Muscle of leg (tissue), 11 donors: Measurements from ENCODE around the gene LARGE1. TPM values are rescaled to one million over a fixed set of nuclear protein-coding genes. Genes with fewer than 3 reads are reported as not detected.
A peak's percentile ranks its signal among the peaks of the same experiment; 100 is the strongest.

ENCODE experiments used
- DNase-seq: peaks from one replicate; pipeline ENCODE4 v3.0.0; 2013
- H3K27ac ChIP-seq: one replicate; pipeline ENCODE4 v1.5.1; 2013; ENCODE audit warnings: mild to moderate bottlenecking, low read length, control low read depth
- H3K27me3 ChIP-seq: one replicate; pipeline ENCODE4 v1.6.1; 2013; ENCODE audit warnings: low read length; ENCODE audit not compliant: control insufficient read depth, insufficient read depth
- H3K36me3 ChIP-seq: one replicate; pipeline ENCODE4 v1.6.1; 2013; ENCODE audit warnings: low read length; ENCODE audit not compliant: control insufficient read depth, insufficient read depth
- H3K4me1 ChIP-seq: one replicate; pipeline ENCODE4 v1.6.1; 2013; ENCODE audit warnings: low read length; ENCODE audit not compliant: control insufficient read depth, insufficient read depth
- H3K4me3 ChIP-seq: one replicate; pipeline ENCODE4 v1.5.1; 2013; ENCODE audit warnings: low read length, control low read depth
- H3K9me3 ChIP-seq: replicated peaks from 2 replicates; pipeline ENCODE4 v1.6.1; 2013; ENCODE audit warnings: low read depth, low read length; ENCODE audit not compliant: control insufficient read depth
- WGBS: methylation state at CpG from one replicate; pipeline ENCODE4 v1.1.5; 2013; ENCODE audit warnings: missing lambda C conversion rate; ENCODE audit not compliant: insufficient coverage; 5-methylcytosine and 5-hydroxymethylcytosine counted together
- polyA plus RNA-seq, 8 donors: library from polyadenylated mRNA; unstranded; fragments of 120-200 nt; gene quantifications; one replicate each; pipeline versions ENCODE4 v1.2.1 to v1.2.3, GENCODE V29; 2013; ENCODE audit warnings: inconsistent platforms in 1 of 8, low replicate concordance in 1 of 8; ENCODE audit not compliant: insufficient read length in 8 of 8, insufficient read depth in 1 of 8
- total RNA-seq: library from RNA; stranded (reverse); fragments of 120-200 nt; gene quantifications from one replicate; pipeline ENCODE4 v1.2.4, GENCODE V29; 2013

Gene LARGE1
- total and polyA plus RNA-seq, 9 donors = 7.7 to 14.6 (median 10.4) TPM

DNA sequence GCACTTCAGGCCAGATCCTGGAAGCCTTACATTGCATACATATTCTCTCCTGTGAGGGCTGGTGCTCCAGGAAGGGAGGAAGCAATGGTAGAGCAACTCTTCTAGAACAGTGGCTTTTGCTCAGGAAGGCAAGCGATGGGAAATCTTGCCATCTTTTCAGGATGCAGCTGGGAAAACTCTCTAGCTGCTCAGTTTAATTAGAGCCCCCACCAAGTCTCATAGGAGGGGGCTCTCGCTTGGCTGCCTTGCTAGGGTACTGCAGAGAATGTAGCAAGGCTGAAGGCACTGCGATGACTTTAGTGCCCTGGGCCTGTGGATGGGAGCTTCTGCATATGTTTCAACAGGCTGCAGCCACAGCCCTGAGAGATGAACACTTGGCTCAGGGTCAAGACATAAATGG lies 504.9 kb downstream of the LARGE1 start:
- 89% methylated on average over 1 of the region's 3 CpGs for WGBS
- H3K27ac ChIP-seq = no peak overlapping the region
- peak; percentile 19 for DNase-seq
- H3K9me3 ChIP-seq = no peaks in the 10 kb centered on the region
- peaks cover 5% of the 10 kb centered on the region for H3K4me1 ChIP-seq
- no peak overlapping the region for H3K4me3 ChIP-seq
- no peaks in the 10 kb centered on the region for H3K27me3 ChIP-seq
- no peaks in the 10 kb centered on the region for H3K36me3 ChIP-seq

DNA sequence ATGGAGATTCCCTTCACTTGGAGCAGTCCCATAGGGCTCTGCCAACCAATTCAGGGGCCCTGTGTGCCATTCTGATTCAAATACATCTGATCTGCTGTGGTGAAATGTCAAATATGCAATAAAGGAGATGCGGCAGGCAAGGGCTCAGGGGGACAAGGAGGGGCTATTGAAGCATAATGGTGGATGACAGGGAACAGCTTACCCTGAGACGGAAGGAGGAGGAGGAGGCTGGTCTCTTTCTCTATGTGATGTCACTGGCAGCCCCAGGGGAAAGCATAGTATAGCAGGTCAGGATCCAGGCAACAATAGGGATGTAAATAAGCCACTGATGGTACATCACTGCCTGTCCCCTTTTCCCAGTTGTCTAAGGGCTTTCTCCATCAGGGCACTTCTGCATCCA lies 511.2 kb downstream of the LARGE1 start:
- peaks cover 3% of the 10 kb centered on the region for H3K4me1 ChIP-seq
- H3K4me3 ChIP-seq = no peak overlapping the region
- H3K36me3 ChIP-seq = no peaks in the 10 kb centered on the region
- no peak for DNase-seq
- H3K27me3 ChIP-seq = no peaks in the 10 kb centered on the region
- H3K27ac ChIP-seq = no peak overlapping the region
- 89% methylated on average over 2 of the region's 2 CpGs for WGBS
- no peaks in the 10 kb centered on the region for H3K9me3 ChIP-seq

DNA sequence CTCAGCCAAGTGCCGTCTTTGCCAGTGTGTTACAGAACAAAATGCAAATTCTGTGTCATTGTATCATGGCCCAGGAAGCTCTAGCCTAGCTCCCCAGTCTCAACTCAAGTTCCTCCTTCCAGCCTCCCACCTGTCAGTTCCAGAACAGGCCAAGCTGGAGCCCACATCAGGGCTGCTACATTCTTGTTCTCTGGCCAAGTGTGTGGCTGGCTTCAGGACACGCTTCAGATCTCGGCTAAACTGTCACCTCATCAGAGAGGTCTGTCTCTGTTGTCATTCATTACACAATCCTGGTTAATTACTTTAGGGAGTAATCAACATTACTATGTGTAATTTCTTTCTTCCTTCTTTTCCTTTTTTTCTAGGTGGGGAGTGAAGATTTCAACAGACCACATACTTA lies 515.1 kb downstream of the LARGE1 start:
- H3K36me3 ChIP-seq = no peaks in the 10 kb centered on the region
- no peaks in the 10 kb centered on the region for H3K27me3 ChIP-seq
- 55% methylated on average over 1 of the region's 3 CpGs for WGBS
- H3K9me3 ChIP-seq = no peaks in the 10 kb centered on the region
- H3K4me3 ChIP-seq = no peak overlapping the region
- peak; percentile 26 for DNase-seq
- H3K27ac ChIP-seq = no peak overlapping the region
- peaks cover 3% of the 10 kb centered on the region for H3K4me1 ChIP-seq

DNA sequence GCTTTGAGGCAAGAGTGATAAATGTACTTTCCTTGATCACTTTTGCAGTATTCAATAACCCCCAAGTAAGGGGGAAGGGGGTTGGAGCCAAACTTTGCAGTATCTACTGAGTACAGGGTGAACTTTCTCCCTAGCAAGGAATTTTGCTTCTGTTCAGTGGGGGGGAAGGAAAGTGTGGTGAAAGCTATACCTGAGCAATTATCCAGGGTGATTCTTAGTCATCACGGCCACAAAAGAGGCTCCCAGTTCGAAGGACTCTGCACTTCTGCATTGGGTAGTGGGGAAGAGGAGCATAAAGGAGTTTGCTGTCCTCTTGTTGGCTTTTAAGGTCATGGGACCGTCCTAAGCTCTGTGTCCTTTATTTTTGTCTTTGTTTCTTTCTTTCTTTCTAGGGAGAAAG lies 515.6 kb downstream of the LARGE1 start:
- Histone ChIP-seq H3K9me3 (no peaks in the 10 kb centered on the region), H3K36me3 (no peaks in the 10 kb centered on the region), H3K27me3 (no peaks in the 10 kb centered on the region), H3K4me1 (peaks cover 3% of the 10 kb centered on the region), H3K4me3 (no peak overlapping the region), H3K27ac (no peak overlapping the region)
- no peak for DNase-seq
- 78% methylated on average over 3 of the region's 3 CpGs for WGBS

DNA sequence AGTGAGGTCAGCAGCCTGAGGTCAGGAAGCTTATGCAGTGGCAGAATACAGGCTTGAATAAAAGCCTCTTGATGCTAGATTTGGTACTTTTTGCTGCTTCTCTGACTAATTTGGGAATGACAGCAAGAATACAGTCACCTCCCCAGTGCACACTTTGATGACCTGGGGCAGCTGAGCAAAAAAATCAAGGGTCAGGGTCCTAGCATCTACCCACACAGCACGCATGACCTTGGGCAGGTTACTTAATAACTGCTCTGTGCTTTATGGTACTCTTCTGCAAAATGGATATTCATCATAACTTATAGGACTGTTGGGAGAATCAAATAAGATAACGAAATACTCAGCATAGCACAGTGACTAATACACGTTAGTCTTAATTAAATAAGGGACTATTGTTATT lies 518.0 kb downstream of the LARGE1 start:
- H3K4me1 ChIP-seq = peaks cover 3% of the 10 kb centered on the region
- H3K27me3 ChIP-seq = no peaks in the 10 kb centered on the region
- no peaks in the 10 kb centered on the region for H3K9me3 ChIP-seq
- H3K36me3 ChIP-seq = no peaks in the 10 kb centered on the region
- WGBS = no CpG with 5 or more reads among the region's 3 CpGs
- H3K27ac ChIP-seq = no peak overlapping the region
- no peak overlapping the region for H3K4me3 ChIP-seq
- DNase-seq = no peak

DNA sequence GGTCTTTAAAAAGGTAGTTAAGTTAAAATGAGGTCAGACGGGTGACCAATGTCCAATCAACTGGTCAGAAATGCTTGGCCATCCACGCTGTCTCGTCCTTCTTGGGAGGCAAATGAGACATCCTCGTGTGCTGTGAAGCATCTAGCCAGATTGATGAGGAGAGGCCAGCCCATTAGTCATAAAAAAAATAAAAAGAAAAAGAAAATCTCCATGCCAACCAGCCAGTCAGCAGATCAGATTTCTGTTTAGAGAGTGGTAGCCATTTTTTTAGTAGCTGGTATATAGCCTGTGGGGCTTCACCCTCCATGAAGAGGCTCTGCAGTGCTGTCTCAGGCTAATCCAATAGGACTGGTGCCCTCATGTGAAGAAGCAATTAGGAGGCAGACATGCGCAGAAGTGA lies 519.0 kb downstream of the LARGE1 start:
- H3K36me3 ChIP-seq = no peaks in the 10 kb centered on the region
- 86% methylated on average over 1 of the region's 5 CpGs for WGBS
- H3K27me3 ChIP-seq = no peaks in the 10 kb centered on the region
- H3K4me1 ChIP-seq = peaks cover 3% of the 10 kb centered on the region
- H3K4me3 ChIP-seq = no peak overlapping the region
- no peak overlapping the region for H3K27ac ChIP-seq
- no peak for DNase-seq
- H3K9me3 ChIP-seq = no peaks in the 10 kb centered on the region

DNA sequence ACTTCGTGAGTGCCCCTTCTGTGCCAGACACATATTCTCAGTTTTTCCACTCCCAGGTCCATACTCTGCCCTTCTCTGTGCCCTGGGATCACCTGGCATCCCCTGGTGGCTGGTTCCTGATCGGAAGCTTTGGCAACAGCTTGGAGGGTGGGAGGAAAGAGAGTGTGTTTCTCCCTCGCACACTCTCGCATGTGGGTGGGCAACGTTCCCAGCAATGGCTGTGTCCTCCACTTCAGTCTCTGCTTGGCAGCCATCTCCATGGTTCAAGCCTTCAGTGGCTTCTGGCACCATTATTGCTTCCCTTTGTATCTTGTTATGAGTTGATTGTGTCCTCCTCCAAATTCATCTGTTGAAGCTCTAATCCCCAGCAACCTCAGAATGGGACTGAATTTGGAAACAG lies 519.4 kb downstream of the LARGE1 start:
- Histone ChIP-seq H3K9me3 (no peaks in the 10 kb centered on the region), H3K27ac (no peak overlapping the region), H3K4me3 (no peak overlapping the region), H3K4me1 (peaks cover 3% of the 10 kb centered on the region), H3K27me3 (no peaks in the 10 kb centered on the region), H3K36me3 (no peaks in the 10 kb centered on the region)
- no peak for DNase-seq
- no CpG with 5 or more reads among the region's 5 CpGs for WGBS

DNA sequence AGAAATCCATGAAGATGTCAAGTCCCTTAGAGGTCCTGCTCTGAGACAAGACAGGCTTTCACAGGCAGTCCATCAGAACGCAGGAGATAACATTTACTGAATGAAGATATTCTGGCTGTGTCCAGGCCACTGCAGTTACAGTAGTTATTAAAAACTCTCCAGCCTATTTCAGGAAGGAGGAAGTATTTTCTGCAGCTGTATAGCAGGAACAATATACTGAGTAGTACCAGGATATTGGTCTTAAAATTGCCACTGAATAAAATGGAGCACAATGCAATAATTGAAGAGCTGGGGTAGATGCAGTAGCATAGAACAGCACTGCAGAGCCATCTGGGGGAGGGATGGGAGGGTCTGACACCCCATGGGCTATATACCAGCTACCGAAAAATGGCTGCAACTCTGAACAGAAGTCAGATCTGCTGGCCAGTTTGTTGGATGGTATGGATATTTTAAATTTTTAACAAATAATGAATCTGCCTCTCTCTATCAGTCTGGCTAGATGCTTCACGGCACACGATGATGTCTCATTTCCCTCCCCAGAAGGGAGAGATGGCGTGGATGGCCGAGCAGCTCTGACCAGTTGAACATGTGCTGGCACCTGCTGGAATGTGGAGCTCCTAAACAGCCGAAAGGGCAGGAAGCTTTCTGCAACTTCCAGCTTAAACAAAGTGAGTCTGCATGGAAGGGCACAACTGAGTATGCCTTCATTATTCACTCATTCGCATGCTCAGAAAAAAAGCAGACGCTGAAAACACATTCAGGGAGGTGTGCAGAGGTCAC lies 520.0 kb downstream of the LARGE1 start:
- Histone ChIP-seq H3K4me1 (peaks cover 3% of the 10 kb centered on the region), H3K36me3 (no peaks in the 10 kb centered on the region), H3K4me3 (no peak overlapping the region), H3K9me3 (no peaks in the 10 kb centered on the region), H3K27me3 (no peaks in the 10 kb centered on the region), H3K27ac (no peak overlapping the region)
- no peak for DNase-seq
- 60% methylated on average over 1 of the region's 9 CpGs for WGBS

DNA sequence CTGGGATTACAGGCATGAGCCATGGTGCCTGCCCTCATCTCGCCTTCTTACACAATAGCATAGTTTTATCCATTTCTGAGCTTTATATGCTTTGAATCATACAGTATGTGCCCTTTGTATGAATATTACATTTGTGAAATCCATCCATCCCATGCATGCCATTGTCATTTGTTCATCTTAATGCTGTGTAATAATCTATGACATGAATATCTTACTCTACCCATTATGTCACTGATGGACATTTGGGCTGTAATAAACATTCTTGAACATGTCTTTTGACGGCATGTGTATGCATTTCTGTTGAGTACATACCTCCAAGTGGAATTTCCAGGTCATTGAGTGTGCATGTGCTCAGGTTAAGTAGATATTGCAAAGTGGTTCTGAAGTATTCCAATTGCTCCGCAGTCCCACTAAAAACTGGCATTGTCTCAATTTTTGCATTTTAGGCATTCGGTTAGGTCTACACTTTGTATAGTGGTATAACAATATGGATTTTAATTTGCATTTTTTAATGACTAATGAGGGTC lies 522.8 kb downstream of the LARGE1 start:
- DNase-seq = no peak
- Histone ChIP-seq H3K4me1 (no peaks in the 10 kb centered on the region), H3K4me3 (no peak overlapping the region), H3K36me3 (no peaks in the 10 kb centered on the region), H3K27me3 (no peaks in the 10 kb centered on the region), H3K9me3 (no peaks in the 10 kb centered on the region), H3K27ac (no peak overlapping the region)
- WGBS = 100% methylated on average over 1 of the region's 4 CpGs

DNA sequence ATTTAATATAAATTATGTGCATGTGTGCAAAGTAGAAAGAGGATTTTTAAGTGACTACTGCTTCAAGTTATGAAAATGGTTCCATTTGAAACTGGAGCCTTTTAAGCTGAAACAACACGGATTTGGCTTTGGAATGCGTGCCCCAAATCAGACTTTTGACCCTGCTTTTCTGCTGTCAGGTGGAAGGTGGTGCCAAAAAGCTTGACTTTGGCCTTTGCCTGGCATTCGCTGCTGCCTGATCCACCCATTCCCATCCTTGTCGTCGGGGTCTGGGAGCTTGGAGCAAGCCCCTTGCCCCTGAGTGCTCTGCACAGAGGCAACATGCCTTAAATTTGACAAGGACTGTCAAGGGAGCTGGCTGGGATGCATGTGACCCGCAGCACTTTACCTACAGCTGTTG lies 526.8 kb downstream of the LARGE1 start:
- no peak overlapping the region for H3K27ac ChIP-seq
- H3K4me3 ChIP-seq = no peak overlapping the region
- H3K4me1 ChIP-seq = no peaks in the 10 kb centered on the region
- WGBS = 44% methylated on average over 4 of the region's 6 CpGs
- no peak for DNase-seq
- no peaks in the 10 kb centered on the region for H3K9me3 ChIP-seq
- no peaks in the 10 kb centered on the region for H3K27me3 ChIP-seq
- no peaks in the 10 kb centered on the region for H3K36me3 ChIP-seq

DNA sequence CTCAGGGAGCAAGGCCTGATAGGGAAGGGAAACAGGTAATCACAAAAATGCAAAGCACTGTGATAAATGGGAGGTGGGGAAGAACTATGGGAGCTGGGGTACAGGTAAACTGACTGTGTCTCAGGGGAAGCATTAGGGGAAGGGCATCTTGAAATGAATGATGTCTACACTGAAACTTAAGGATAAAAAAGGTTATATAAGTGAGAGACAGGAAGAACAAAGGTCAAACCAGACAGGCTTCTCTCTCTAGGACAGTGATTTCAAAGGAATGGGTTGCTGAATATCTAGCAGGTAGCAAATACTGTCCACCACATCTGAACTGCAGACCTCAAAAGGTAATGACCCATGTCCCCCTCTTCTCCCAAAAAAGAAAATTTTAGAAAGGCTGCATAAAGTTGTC lies 529.0 kb downstream of the LARGE1 start:
- no peak for DNase-seq
- Histone ChIP-seq H3K4me1 (no peaks in the 10 kb centered on the region), H3K27ac (no peak overlapping the region), H3K27me3 (no peaks in the 10 kb centered on the region), H3K36me3 (no peaks in the 10 kb centered on the region), H3K4me3 (no peak overlapping the region), H3K9me3 (no peaks in the 10 kb centered on the region)
